HG02840 (cell line): ENCODE measurements around the gene ZMIZ2.

Source experiments
- ATAC-seq: cut with Tn5 transposase; IDR thresholded peaks from one replicate; pipeline ENCODE4 v1.9.1; 2021; ENCODE audit warnings: mild to moderate bottlenecking, moderate library complexity, moderate number of reproducible peaks; ENCODE audit not compliant: unreplicated experiment, low FRiP score

The ZMIZ2 gene

GRCh38 chr7:44755698-44756627 lies 7.3 kb downstream of the ZMIZ2 start:
- no peak for ATAC-seq

DNA sequence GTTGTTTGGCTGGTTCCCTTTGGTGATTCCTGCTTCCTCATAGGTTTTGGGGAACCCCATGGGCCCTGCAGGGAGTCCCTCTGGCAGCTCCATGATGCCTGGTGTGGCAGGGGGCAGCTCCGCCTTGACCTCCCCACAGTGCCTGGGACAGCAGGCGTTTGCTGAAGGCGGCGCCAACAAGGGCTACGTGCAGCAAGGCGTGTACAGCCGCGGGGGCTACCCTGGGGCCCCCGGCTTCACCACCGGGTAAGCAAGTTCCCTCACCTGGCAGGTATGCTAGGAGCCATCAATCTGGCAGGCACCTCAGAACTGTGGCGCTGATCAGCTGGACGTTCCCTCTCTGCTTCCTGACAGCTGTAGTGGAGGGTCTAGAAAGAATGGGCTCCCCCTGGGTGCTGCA lies 8.3 kb downstream of the ZMIZ2 start:
- no peak for ATAC-seq

DNA sequence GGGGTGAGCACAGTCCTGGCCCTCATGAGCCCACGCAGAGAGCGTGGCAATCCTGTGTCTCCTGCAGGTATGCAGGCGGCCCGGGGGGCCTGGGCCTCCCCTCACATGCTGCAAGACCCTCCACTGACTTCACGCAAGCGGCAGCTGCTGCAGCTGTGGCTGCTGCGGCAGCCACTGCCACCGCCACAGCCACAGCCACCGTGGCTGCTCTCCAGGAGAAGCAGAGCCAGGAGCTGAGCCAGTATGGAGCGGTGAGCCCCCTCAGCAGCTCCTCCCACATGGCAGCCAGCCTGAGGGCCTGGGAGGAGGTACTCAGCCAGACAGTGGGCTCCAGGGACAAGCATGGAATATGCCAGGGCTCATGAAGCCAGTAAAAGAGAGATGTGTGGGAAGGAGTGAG lies 8.7 kb downstream of the ZMIZ2 start:
- no peak for ATAC-seq

DNA sequence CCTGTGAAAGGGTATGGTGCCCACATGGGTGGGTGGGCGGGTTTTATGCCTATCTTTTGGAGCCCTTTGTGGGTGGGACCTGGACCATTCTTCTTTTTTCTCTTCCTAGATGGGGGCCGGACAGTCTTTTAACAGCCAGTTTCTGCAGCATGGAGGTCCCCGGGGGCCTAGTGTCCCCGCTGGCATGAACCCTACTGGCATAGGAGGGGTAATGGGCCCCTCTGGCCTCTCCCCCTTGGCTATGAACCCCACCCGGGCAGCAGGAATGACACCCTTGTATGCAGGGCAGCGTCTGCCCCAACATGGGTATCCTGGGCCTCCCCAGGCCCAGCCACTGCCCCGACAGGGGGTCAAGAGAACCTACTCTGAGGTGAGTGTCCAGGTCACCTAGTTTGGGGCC lies 9.1 kb downstream of the ZMIZ2 start:
- ATAC-seq, result no peak

- ATAC-seq, result no peak
Measured at GRCh38 chr7:44759246-44759645, 10.6 kb downstream of the ZMIZ2 start.

GRCh38 chr7:44760034-44760580 lies 11.5 kb downstream of the ZMIZ2 start:
- ATAC-seq, result no peak

DNA sequence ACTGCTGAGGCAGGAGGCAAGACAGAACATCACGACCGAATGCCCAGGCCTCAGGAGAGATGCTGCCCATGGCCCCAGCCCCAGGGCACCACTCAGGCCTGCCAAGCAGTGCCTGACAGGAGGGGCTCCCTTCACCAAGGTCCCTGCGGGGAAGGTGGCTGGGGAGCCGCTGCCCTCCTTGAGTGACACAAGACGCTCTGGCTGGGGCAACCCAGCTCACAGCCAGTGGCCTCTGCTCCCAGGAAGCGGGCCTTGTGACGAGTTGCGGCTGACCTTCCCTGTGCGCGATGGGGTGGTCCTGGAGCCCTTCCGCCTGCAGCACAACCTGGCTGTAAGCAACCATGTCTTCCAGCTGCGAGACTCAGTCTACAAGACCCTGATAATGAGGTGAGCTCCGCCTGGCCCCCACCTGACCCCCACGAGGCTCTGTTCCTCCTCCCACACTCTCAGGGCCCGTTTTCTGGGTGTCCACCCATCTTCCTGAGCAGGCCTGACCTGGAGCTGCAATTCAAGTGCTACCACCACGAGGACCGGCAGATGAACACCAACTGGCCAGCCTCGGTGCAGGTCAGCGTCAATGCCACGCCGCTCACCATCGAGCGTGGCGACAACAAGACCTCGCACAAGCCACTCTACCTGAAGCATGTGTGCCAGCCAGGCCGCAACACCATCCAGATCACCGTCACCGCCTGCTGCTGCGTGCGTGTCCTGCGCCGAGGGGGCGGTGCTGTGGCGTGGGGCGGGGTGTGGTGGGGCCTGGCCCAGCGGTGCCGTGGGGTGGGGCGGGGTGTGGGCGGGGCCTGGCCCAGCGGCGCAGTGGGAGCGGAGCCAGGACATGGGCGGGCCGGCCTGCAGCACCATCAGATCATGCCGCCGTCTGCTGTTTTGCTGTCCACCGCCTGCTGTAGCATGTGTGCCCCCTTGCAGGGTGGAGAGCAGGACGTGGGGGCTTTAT lies 12.8 kb downstream of the ZMIZ2 start:
- no peak for ATAC-seq

DNA sequence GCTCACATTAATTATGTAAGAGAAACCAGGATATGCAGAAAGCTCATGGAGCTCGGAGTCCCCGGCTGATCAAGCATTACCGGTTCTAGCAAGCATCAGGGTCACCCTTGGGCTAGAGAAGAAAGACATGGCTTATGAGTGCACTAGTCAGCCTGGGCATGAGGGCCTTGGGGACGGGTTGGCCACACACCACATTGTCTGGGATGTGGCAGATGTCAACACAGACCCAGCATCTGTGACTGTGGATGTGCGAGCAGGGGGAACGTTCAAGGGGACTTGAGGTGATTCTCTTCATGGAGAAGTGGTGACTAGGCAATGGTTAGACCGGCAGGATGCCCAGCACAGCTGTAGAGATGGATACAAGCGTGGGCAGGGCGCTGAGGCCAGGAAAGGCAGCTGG lies 13.7 kb downstream of the ZMIZ2 start:
- no peak for ATAC-seq

- ATAC-seq, result no peak
Measured at GRCh38 chr7:44762726-44763522, 14.3 kb downstream of the ZMIZ2 start.

DNA sequence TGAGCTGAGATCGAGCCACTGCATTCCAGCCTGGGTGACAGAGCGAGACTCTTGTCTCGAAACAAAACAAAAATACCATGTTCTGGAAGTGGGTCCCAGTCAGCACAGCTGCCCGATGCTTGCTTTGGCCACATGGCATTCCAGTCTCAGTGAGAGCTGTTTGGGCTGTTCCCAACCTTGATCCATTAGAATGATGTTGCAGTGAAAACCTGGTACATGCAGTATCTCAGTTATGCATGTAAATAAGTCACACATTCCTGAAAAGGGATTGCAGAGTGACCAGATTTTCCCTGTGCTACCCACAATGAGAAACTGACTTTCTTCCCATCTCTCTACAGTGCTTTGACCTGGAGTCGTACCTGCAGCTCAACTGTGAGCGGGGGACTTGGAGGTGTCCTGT lies 15.4 kb downstream of the ZMIZ2 start:
- no peak for ATAC-seq

DNA sequence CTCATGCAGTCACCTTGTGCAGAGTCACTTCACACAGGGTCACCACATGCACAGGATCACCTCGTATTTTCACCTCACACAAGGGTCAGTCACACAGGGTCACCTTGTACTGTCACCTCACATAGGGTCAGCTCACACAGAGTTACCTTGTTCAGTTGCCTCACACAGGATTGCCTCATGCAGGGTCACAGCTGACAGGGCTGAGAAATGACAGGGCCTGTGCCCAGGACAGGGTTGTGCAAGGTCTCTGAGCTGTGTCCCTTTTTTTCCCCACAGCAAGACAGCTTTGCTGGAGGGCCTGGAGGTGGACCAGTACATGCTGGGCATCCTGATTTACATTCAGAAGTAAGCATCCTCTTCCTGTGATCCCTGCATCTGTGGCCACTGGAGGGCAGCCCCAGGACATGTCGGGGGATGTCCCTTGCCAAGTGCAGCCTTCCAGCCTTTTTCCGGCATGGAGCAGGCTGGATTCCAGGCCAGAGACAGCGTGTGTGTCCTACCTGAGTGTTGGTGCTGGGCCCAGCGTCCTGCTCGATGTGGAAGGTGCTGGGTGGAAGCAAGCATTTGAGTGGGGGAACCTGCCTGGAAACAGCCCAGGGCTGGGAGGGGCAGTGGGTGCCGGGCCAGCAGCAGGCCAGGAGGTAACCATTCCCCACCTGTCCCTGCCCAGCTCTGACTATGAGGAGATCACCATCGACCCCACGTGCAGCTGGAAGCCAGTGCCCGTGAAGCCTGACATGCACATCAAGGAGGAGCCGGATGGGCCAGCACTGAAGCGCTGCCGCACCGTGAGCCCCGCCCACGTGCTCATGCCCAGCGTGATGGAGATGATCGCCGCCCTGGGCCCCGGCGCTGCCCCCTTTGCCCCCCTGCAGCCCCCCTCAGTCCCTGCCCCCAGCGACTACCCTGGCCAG lies 16.3 kb downstream of the ZMIZ2 start:
- ATAC-seq, result no peak

- ATAC-seq, result no peak
Measured at GRCh38 chr7:44765579-44766415, 17.1 kb downstream of the ZMIZ2 start.

- ATAC-seq, result no peak
Measured at GRCh38 chr7:44766416-44766801, 17.8 kb downstream of the ZMIZ2 start.

- ATAC-seq, result no peak
Measured at GRCh38 chr7:44767134-44767911, 18.7 kb downstream of the ZMIZ2 start.

GRCh38 chr7:44767912-44768627 lies 19.4 kb downstream of the ZMIZ2 start:
- ATAC-seq, result no peak

DNA sequence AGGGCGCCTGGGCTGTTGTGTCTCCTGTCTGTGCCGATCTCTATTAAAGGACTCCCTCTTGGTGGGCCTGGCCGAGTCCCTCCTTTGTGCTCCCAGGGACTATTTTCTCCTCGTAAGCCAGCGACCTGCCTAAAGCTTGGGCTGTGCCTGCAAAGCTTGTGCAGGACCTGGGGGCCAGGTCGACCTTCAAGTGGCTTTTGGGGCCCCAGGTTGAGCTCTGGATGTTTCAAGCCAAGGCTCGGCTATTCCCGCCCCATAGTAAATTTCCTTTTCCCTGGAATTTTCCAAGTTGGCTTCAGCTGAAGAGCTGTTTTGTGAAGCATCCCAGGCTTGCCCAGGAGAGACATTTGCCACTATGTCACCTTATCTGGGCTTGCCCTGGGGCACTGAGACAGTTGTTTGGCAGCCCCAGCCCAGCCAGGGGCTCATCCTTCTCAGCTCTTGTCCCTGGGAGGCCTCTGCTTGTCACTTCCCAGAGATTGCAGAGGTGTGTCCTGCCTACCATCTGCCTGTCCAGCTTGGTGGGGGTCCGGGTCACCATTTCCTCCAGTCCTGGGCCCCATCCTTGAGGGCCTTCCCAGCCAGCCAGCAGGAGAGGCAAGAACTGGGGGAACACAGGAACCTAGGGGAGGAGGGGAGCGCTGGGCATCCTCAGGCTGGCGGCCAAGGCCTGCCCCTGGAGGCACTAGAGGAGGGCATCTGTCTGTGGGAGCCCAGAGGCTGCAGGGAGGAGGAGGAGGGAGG lies 20.2 kb downstream of the ZMIZ2 start:
- ATAC-seq, result no peak
